Medulla oblongata (tissue), 1 donor: Measurements from ENCODE around the gene SOX18.
A peak's percentile ranks its signal among the peaks of the same experiment; 100 is the strongest.

Source experiments
- DNase-seq: peaks from one replicate; pipeline ENCODE4 v3.0.0-alpha.2; 2015; ENCODE audit errors: extremely low spot score

The SOX18 gene

DNA sequence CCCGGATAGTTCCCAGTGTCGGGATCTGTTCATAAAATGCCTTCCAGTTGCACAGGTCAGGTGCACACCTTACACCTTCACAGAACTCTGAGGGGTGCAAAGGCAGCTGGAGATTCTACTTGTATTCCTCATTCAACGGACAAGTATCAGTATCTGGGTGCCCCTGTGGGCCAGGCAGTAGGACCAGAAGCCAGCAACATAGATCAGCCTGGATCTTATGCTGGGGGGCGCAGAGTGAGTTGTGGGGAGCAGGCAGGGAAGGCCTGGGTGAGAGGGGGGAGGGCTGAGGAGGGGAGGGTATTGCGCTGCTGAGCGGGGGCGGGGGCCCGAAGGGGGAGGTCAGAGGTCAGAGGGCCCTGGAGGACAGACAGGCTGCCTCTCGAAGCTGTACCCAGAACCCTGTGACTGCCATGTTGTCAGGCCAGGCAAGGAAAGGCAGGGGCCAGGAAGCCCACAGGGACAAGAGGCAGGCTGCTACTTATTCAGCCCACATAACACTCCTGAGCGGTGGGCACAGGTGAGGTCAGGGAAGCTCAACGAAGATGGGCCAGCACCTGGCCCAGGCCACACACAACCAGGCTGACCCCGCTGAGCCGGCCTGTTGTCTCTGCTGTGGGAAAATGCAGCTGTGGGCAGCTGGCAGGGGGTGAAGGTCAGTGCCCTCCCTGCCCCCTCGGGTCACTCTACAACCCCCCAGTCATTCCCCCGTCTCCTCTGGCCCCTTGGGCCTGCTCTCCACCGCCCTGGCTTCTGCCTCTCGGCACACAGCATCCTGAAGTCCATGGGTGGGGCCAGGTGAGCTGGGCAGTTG is 31.6 kb upstream of the SOX18 start:
- no peak for DNase-seq

DNA sequence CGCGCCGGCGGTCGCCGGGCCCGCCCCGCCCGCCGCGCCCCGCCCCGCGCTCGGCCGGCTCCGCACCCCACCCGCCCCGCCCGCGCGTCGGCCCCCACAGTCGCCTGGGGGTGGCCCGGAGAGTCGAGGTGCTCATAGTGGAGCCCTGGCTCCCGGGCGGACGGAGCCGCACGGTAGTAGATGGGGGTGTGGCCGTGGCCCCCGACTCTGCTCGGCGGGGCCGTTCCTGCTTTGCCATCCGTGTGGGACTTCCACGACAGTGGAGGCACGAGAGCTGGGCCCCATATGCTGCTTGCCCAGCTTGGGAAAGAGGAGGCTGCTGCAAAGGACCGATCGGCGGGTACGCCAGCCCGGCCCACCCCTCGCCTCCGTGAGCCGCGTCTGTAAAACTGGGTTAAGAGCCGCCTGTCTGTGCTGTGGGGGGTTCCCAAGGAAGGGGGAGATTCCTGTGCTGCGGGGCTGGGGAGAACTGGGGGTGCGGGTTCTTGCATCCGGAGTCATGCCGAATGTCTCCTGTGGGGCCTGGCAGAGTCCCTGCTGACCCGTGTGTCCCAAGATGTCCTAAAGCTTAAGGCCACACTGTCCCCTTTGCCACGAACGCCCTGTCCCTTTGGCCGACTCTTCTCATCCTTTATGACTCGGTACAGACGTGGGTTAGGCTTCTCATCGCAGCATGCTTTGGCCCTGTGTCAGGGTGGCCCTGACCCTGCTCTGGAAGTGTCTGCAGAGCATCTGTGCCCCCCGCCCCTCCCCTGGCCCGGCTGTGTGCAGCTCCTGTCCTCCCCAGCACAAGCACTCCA is 30.8 kb upstream of the SOX18 start, which contains the start of gene OPRL1:
OPRL1 (plus strand) TSS at position 70 of the 800 bp plus-strand sequence. CDS start 12,639 bp downstream, outside the sequence.
- no peak for DNase-seq

DNA sequence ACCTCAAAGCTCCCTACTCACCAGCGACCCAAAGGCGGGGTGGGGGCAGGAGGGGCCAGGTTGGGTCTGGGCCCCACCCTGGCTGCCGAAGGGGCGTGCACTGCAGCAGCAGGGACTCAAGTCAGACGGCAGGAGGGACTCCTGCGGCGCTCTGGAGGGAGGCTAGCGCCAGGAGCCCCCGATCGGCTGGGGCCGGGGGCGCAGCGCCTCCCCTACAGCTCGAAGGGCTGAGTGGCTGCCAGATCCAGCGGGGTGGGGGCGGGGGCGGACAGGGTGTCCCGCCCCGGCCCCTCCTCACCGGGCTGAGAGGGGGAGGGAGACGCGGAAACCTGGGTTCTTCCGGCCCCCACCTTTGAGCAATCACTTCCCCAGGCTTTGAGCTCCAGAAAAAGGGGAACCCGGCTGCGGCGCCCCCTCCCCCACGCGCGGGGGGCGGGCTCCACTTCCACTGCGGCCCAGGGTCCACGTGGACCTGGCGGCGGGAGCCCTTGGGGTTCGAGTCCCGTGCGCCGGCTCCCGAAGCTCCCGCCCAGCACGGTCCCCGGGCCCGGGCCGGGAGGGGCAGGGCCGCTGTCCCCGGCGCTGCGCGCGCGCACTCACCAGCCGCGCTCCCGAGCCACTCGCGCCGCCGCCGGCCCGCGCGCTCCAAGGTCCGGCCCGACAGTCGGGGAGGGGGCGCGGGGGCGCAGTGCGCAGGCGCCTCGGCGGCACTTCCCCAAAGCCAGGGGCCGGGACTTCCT is 30.0 kb upstream of the SOX18 start, which contains the start of gene RGS19:
RGS19 (minus strand) TSS at position 246 of the 740 bp plus-strand sequence. CDS start 2,632 bp downstream, outside the sequence.
- DNase-seq = peak; percentile 78

DNA sequence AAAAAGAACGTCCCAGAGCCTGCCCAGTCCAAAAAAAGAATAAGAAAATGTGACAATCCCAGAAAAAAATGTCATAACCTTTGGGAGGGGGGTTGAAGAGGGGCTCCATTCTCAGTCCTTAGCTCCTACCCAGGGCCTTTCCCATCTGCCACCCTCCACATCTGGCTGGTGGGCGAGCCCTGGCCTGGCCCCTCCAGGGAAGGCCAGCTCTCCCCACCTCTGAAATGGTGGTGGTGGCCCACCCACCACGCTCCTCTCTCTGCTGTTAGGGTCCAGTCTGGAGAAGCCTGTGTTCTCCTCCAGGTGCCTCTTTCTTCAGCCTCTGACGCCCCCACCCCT is 29.5 kb upstream of the SOX18 start:
- DNase-seq = no peak

DNA sequence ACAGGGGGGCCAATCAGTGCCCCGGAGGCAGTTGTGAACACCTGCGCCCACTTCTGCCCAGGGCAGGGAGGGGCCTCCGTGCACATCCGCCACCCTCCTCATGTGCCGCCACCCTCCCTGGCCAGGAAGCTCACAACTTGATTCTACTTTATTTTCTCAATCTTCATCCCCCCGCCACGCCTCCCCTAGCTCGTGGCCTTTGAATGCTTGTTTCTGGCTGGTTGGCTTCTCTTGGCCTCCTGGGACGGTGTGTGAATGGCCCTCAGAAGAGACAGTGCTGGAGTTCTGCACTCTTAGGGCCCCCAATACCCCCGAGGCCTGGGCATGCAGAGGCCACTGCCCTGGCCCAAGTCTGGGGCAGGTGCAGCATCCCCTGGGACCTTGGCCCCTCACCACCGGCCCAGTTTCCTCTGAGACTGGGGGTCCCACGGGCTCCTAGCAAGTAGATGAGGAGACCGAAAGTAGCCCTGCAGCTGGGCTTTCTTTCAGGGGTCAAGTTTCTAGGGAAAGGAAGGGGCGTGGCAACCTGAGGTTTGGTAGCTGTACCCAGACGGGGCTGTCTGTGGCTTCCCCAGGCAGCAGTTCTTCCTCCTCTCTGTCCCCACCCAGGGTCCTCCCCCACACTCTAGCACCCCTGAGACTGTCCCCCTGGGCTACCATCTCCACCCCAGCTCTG is 28.6 kb upstream of the SOX18 start:
- peak; percentile 33 for DNase-seq

DNA sequence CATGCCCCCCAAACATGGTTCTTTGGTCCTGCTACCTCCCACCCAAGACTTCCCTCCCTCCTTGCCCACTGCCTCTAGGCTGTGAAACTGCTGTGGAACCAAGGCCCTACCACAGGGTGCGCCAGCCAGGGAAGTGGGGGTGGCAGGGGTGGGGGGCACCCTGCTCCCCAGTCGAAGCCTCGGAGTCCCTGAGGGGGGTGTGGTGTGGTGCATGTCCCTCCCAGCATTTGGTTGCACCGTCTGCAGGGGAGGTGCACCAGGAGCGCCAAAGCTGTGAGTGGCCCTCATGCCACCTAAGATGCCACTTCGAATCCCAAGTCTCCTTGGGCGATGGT is 28.1 kb upstream of the SOX18 start:
- DNase-seq = no peak

DNA sequence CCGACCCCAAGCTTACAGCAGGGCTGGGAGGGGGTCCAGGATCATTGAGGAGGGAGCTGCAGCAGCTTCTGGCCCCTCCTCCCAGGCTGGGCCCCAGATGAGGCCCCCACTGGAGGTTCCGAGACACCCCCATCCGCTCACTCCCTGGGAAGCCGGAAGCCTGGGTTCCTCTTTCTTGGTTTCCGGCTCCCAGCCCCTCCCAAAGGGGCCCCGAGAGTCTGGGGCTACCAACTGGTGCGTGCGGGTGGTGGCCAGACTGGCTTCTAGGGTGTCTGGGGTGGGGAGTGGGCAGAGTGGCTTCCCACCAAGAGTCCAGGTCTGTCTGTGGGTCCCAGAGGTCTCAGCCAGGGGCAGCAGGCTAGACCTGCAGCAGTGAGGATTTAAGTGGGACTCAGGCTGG is 27.7 kb upstream of the SOX18 start:
- DNase-seq = peak; percentile 66

DNA sequence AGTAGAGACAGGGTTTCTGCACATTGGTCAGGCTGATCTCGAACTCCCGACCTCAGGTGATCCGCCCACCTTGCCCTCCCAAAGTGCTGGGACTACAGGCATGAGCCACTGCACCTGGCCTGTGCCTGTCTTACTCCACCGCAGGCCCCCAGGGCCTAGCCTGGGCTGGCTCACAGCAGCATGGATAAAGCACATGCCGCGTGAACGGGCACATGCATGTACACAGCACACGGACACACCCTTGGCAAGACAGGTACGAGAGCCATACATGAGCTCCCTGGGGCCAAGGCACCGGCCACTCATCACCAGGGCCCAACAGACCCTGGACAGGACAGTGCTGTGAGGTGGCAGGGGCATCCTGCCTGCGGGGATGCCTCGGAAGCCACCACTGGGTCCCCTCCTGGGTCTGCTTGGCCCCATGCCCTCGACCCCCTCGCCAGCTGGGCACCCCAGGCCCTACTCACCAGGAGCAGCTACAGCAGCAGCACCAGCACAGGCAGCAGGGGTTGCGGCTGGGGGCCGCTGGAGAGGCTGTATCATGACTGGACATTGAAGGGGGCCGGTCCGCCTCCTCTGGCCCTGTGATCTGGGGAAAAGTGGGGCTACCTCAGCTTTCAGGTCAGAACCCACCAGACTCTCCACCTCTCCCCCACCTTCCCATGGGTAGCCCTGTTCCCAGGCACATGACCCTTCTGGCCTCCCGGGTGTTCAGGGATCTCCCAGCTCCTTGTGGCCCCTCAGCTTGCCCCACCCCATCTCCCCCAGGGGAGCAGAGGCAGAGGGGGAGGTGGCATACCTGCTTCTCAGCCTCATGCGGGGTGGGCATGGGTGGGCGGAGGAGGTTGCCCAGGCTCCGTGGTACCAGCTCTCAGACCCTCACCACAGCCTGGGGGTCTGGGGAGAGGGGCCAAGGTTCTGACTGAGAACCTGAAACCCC is 26.9 kb upstream of the SOX18 start:
- DNase-seq = no peak

DNA sequence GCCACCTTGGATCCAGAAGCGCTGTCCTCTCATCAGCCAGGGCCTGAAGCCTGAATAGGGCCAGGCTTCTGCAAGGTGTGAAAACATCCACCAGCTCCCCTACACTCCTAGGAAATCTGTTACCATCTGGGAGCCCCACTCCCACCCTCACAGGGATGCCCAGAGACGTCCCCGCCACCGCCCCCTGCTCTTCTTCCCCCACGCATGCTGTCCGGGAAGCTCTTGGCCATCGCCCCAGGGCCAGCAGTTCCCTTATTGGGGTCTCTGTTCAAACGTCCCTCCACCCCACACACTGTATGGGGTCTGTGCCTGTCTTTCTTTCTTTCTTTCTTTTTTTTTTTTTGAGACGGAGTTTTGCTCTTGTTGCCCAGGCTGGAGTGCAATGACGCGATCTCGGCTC is 26.1 kb upstream of the SOX18 start:
- DNase-seq = no peak

DNA sequence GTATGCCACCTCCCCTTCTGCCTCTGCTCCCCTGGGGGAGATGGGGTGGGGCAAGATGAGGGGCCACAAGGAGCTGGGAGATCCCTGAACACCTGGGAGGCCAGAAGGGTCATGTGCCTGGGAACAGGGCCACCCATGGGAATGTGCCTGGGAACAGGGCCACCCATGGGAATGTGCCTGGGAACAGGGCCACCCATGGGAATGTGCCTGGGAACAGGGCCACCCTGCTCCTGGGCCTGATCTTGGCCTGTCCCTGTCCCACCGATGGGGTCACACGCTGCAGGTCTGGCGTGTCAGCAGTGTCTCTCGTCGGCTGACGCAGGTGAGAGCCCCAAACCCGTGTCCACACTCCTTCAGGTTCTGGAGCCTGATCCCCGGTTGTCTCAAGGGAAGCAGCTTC is 25.5 kb upstream of the SOX18 start:
- DNase-seq = no peak

DNA sequence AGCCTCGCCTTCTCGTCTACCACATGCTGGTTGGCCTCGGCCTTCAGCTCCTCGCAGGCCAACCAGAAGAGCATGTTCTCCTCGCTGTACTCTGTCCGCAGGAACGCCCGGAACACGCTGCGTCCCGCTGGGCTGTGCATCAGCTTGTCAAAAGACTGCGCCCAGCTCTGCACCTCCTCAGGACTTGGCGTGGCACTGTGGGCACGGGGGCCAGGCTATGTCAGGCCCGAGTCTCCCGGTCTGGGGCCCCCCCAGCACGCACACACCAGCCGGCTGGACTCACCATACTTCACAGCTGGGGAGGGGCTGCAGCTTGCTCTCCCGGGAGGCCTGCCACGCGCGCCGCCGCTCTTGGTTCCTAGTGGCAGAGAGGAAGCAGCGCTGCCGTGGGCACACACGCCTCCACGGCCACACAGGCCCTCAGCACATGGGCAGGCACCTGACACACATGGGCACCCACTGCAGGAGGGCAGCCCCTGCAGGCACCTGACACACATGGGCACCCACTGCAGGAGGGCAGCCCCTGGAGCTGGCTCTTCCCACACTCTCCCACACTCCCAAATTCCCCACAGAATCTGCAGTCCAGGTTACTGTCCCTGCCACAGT is 24.8 kb upstream of the SOX18 start:
- DNase-seq = no peak

DNA sequence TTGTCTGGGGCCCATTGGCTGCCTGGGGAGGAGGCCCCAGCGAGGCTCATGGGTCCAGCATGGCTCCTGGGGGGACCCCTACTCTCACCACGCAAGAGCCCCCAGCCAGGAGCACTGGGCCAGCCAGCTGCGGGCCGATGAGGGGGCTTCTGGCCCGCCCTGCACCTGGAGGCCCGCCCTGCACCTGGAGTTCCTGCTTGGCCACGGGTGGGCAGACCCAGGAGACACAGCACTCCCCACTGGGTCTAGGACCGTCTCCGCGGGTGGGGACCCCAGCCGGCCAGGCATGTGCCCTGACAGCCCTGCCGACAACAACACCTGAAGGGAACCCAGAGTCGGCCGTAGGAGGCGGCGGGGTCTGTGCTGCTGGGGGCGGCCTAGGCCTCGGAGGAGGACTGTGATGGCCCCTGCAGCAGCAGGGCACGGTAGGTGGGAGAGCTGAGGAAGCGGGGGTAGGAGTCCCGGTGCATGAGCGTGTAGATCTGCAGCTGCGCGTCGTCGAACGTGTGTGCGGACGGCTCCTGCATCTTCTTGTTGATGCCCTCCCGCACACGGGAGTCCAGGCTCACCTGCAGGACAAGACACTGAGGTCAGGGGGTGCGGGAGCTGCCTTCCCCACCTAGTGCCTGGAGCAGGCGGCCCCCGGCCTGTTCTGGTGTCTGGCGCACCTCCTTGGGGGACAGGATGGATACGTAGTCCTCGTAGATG is 24.2 kb upstream of the SOX18 start:
- no peak for DNase-seq

DNA sequence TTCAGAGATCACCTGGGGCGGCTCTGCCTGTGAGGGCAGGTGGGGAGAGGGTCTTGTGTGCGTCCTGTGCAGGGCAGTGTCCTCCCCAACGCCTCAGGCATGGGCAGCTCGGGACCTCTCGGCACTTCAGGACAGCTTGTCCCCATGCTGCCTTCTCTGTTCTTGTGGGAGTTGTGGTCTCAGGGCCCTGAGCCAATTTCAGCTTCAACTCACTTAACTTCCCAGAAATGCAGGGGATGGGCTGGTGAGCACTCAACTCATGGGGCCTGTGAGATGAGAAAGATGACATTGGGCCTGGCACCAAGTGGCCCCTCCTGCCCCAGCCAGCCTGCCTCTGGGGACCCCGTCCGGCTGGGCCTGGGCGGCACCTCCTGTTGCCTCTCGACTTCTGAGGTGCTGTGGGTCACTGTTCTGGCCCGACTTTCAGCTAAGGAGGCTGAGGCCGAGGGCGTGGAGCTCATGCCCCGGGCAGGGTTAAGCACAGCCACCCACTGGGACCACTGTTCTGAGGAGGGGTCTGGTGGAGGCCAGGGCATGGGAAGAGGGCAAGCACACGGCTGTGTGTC is 23.1 kb upstream of the SOX18 start:
- no peak for DNase-seq

DNA sequence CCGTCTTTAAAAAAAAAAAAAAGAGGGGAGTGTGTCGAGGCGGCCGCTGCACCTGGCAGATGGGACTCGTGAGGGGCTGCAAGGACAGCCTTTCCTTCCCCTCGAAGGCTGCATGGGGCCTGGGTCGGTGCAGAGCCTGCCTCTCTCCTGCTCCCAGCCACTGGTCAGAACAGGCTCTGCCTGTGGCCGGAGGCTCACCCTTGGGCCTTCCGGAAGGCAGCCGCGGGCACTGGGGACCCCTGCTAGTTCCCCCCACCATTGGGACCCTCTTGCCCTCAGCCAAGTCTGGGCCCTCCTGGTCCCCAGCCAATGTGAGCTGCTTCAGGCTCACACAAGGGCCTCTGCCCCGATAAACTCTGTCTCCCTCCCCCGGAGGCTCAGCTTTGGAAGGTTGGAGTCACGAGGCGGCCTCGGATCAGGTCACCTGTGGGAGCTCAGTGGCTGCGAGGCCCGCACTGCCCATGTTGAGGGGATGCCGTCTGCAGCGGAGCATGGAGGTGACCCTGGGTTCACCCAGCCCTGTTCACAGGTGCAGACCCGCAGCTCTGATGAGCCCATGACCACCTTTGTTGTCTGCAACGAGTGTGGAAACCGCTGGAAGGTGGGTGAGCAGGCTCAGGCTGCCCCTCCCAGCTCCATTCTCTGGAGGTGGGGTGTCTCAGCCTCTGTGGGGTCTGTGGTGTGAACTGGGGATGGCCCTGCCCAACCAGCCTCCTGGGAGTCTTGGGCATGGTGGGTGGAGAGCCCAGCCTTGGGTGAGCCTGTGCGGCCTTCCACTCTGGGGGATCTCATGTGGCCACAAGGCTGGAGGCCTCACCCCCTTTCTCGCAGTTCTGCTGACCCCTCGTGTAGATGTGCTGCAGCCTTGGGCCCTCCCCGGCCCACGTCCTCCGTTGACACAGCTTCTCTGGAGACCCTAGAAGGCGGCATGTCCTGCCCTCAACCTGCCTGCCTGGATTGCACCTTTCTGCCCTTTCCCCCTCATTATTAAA is 22.2 kb upstream of the SOX18 start:
- DNase-seq = no peak

DNA sequence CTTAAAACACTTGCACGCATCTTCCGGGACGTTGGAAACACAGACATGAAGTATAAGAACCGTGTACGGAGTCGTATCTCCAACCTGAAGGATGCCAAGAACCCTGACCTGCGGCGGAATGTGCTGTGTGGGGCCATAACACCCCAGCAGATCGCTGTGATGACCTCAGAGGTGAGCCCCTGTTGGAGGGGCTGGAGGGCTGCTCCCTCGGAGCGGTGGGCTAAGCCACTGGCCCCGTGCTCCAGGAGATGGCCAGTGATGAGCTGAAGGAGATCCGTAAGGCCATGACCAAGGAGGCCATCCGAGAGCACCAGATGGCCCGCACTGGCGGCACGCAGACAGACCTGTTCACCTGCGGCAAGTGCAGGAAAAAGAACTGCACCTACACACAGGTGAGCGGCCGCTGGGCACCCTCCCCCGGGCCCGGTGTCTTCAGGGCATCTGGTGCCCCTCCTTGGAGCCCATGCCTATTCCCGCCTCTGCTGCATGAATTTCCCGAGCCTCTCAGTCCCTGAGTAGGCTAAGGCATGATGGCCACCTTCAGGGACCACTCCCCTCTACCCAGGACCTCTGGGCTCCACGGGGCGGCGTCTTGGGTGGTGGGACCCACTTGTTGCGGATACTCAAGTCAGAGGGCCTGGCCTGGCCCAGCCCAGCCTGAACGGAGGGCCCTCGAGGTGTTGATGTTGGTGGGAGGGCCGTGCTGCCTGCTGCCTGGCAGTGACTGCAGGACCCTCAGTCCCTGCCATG is 21.0 kb upstream of the SOX18 start:
- no peak for DNase-seq

DNA sequence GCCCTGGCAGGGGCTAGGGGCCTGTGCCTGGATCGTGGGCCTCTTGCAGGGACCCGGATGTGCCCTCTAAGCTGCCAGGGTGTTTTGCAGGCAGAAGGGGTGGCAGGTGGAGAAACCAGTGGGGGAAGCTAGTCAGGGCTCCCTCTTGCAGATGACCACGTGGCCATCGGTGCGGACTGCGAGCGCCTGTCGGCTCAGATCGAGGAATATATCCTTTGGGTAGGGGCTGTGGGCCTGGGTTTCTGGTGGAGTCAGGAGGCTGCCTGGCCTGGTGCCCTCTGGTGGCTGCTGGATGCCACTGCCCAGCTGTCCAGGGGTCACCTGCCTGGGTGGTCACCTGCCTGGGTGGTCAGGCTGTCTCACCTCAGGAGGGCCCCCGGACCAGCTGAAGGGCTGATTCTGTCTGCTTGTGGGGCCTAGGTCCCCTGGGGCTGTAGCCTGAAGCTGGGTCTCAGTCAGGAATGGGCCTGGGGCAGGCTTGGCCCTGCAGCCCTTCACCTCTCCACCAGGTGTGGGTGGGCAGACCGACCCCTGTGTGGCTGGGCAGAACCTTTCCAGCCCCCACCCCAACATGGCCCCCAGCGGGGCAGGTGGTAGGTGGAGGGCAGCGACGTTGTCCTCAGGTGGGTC is 20.3 kb upstream of the SOX18 start:
- DNase-seq = no peak

DNA sequence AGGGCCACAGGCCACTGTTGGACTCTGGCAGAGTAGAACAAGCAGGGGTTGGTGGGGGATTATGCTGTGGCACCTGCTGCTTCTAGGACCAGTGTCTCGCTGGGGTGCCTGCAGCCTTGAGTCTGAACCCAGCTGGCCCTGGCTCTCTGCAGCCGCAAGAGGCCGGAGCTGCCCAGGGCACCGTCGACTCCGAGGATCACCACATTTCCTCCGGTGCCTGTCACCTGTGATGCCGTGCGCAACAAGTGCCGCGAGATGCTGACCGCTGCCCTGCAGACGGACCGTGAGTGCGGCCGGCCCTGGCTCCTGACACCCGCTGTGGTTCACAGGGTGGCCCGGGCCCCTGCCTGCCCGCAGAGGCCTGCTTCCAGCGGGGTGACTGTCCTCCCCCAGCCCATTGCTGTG is 19.8 kb upstream of the SOX18 start:
- DNase-seq = no peak
